OCI-LY3 (cell line): ENCODE measurements around the gene SDSL.

Experiments used
- H2AFZ ChIP-seq: fragments of 200-600, 300-600 bp; shearing (Covaris generic); 2 replicates; pipeline ENCODE4 v1.6.0; 2014; ENCODE audit warnings: antibody characterized with exemption, low read depth, low read length
- H3K27ac ChIP-seq: fragments of 200-600, 300-600 bp; sonication (generic); 2 replicates; pipeline ENCODE4 v1.5.1; 2014; ENCODE audit warnings: mild to moderate bottlenecking, low read length, moderate library complexity, mixed read lengths
- H3K27me3 ChIP-seq: fragments of 200-600, 300-600 bp; sonication (generic); 2 replicates; pipeline ENCODE4 v1.6.1; 2014; ENCODE audit warnings: low read depth, low read length, mixed read lengths
- H3K36me3 ChIP-seq: fragments of 200-600, 300-600 bp; sonication (generic); replicated peaks from 2 replicates; pipeline ENCODE3; 2014; ENCODE audit warnings: low read depth, low read length, mixed read lengths
- H3K4me1 ChIP-seq: fragments of 300-600, 200-600 bp; sonication (generic); 2 replicates; pipeline ENCODE4 v1.6.1; 2014; ENCODE audit warnings: low read length, mixed read lengths
- H3K4me2 ChIP-seq: fragments of 200-600, 300-600 bp; sonication (generic); 2 replicates; pipeline ENCODE4 v1.6.1; 2014; ENCODE audit warnings: low read length, mixed read lengths
- H3K4me3 ChIP-seq: fragments of 300-600, 200-600 bp; sonication (generic); 2 replicates; pipeline ENCODE4 v1.5.1; 2014; ENCODE audit warnings: antibody characterized with exemption, mild to moderate bottlenecking, low read length, moderate library complexity
- H3K79me2 ChIP-seq: fragments of 300-600, 200-600 bp; shearing (Covaris generic); 2 replicates; pipeline ENCODE4 v1.6.1; 2014; ENCODE audit warnings: mild to moderate bottlenecking, low read length, mixed read lengths
- H3K9ac ChIP-seq: fragments of 300-600, 200-600 bp; shearing (Covaris generic); 2 replicates; pipeline ENCODE4 v1.6.0; 2014; ENCODE audit warnings: mild to moderate bottlenecking, low read length, moderate library complexity
- H3K9me3 ChIP-seq: fragments of 200-600, 300-600 bp; shearing (Covaris generic); 2 replicates; pipeline ENCODE4 v1.6.1; 2014; ENCODE audit warnings: low read length, mixed read lengths; ENCODE audit not compliant: insufficient read depth
- H4K20me1 ChIP-seq: fragments of 200-600, 300-600 bp; sonication (generic); 2 replicates; pipeline ENCODE4 v1.6.1; 2016; ENCODE audit warnings: low read length, mixed read lengths; ENCODE audit not compliant: insufficient read depth
- CTCF ChIP-seq: fragments of 200-600, 300-600 bp; sonication (generic); IDR thresholded peaks from 2 replicates; pipeline ENCODE4 v1.5.1; 2014; ENCODE audit warnings: antibody characterized with exemption, low read length, low read depth
- EZH2phosphoT487 ChIP-seq: fragments of 200-600 bp; shearing (Covaris generic); IDR thresholded peaks from 2 replicates; pipeline ENCODE4 v1.6.1; 2018; ENCODE audit warnings: antibody characterized with exemption, mixed run types, low read depth

SDSL gene

GRCh38 chr12:113396828-113397496, 25.2 kb upstream of the SDSL start:
- Histone ChIP-seq H3K9ac (no peak overlapping the region), H2AFZ (no peak overlapping the region), H4K20me1 (no peaks in the 10 kb centered on the region), H3K27me3 (peaks cover 2% of the 10 kb centered on the region; the same call in 1 of the 2 replicates), H3K4me1 (no peaks in the 10 kb centered on the region), H3K36me3 (no peaks in the 10 kb centered on the region), H3K27ac (no peak overlapping the region), H3K79me2 (no peaks in the 10 kb centered on the region), H3K4me2 (no peak overlapping the region), H3K4me3 (no peak overlapping the region), H3K9me3 (no peaks in the 10 kb centered on the region)
- TF ChIP-seq EZH2phosphoT487 (no peak), CTCF (no peak)

- Histone ChIP-seq H3K4me1 (no peaks in the 10 kb centered on the region), H2AFZ (no peak overlapping the region), H3K27me3 (peaks cover 2% of the 10 kb centered on the region; the same call in 1 of the 2 replicates), H3K36me3 (no peaks in the 10 kb centered on the region), H4K20me1 (no peaks in the 10 kb centered on the region), H3K4me3 (no peak overlapping the region), H3K79me2 (no peaks in the 10 kb centered on the region), H3K4me2 (no peak overlapping the region), H3K9ac (no peak overlapping the region), H3K9me3 (no peaks in the 10 kb centered on the region), H3K27ac (no peak overlapping the region)
- TF ChIP-seq EZH2phosphoT487 (no peak), CTCF (no peak)
These were observed 24.5 kb upstream of the SDSL start for GRCh38 chr12:113397497-113398197.

GRCh38 chr12:113398346-113399290, 23.6 kb upstream of the SDSL start:
- Histone ChIP-seq H4K20me1 (no peaks in the 10 kb centered on the region), H3K9ac (no peak overlapping the region), H3K4me3 (no peak overlapping the region), H3K27me3 (peaks cover 2% of the 10 kb centered on the region; the same call in 1 of the 2 replicates), H3K4me2 (no peak overlapping the region), H3K36me3 (no peaks in the 10 kb centered on the region), H3K27ac (no peak overlapping the region), H3K9me3 (no peaks in the 10 kb centered on the region), H3K79me2 (no peaks in the 10 kb centered on the region), H2AFZ (no peak overlapping the region), H3K4me1 (peaks cover 2% of the 10 kb centered on the region)
- TF ChIP-seq EZH2phosphoT487 = no peak
- TF ChIP-seq CTCF = no peak
